ENCODE data around the gene HORMAD2. TPM values are rescaled to one million over a fixed set of nuclear protein-coding genes. Genes with fewer than 3 reads are reported as not detected.

HORMAD2 gene
- total RNA-seq, 4 donors from 2014 or later, result not detected

- Histone ChIP-seq H3K27me3 (no peaks in the 10 kb centered on the region), H3K4me3 (no peak overlapping the region), H3K36me3 (no peaks in the 10 kb centered on the region), H3K27ac (no peak overlapping the region), H3K9me3 (no peaks in the 10 kb centered on the region), H3K4me1 (no peaks in the 10 kb centered on the region)
- WGBS, 2 donors, result 62 to 67% methylated on average over 2 of the region's 2 CpGs
- TF ChIP-seq CTCF (IDR thresholded peaks at IDR 0.05) (no peak), POLR2A (IDR thresholded peaks at IDR 0.05) (no peak), EP300 (IDR thresholded peaks at IDR 0.05) (no peak)
- DNase-seq (ENCODE audit: low spot score in 2 of 2), result no peak
Observed at GRCh38 chr22:30128511-30128910, 48.2 kb downstream of the HORMAD2 start.

- no peak for DNase-seq (ENCODE audit: low spot score in 2 of 2)
- WGBS, 2 donors, result 97 to 98% methylated on average over 1 of the region's 1 CpG
- Histone ChIP-seq H3K27me3 (no peaks in the 10 kb centered on the region), H3K36me3 (no peaks in the 10 kb centered on the region), H3K4me1 (no peaks in the 10 kb centered on the region), H3K27ac (no peak overlapping the region), H3K9me3 (no peaks in the 10 kb centered on the region), H3K4me3 (no peak overlapping the region)
- TF ChIP-seq EP300 (IDR thresholded peaks at IDR 0.05), result no peak
- TF ChIP-seq CTCF (IDR thresholded peaks at IDR 0.05), result no peak
- TF ChIP-seq POLR2A (IDR thresholded peaks at IDR 0.05), result no peak
Observed at GRCh38 chr22:30129636-30130035, 49.4 kb downstream of the HORMAD2 start.

- no peak for DNase-seq (ENCODE audit: low spot score in 2 of 2)
- no peaks in the 10 kb centered on the region for H3K9me3 ChIP-seq
- 52 to 53% methylated on average over 4 of the region's 4 CpGs for WGBS, 2 donors
- no peak overlapping the region for H3K4me3 ChIP-seq
- H3K36me3 ChIP-seq, result no peaks in the 10 kb centered on the region
- H3K27me3 ChIP-seq, result no peaks in the 10 kb centered on the region
- H3K27ac ChIP-seq, result no peak overlapping the region
- H3K4me1 ChIP-seq, result no peaks in the 10 kb centered on the region
- TF ChIP-seq POLR2A (IDR thresholded peaks at IDR 0.05) (no peak), EP300 (IDR thresholded peaks at IDR 0.05) (no peak), CTCF (IDR thresholded peaks at IDR 0.05) (no peak)
Observed at GRCh38 chr22:30132290-30132996, 52.2 kb downstream of the HORMAD2 start.

- H3K4me3 ChIP-seq, result no peak overlapping the region
- no peaks in the 10 kb centered on the region for H3K36me3 ChIP-seq
- H3K27ac ChIP-seq, result no peak overlapping the region
- DNase-seq (ENCODE audit: low spot score in 2 of 2), result no peak
- no peak for TF ChIP-seq POLR2A (IDR thresholded peaks at IDR 0.05)
- no peak for TF ChIP-seq EP300 (IDR thresholded peaks at IDR 0.05)
- TF ChIP-seq CTCF (IDR thresholded peaks at IDR 0.05), result no peak
- H3K4me1 ChIP-seq, result no peaks in the 10 kb centered on the region
- H3K9me3 ChIP-seq, result peaks cover 0 to 16% (median 0%) of the 10 kb centered on the region in 4 donors
- peaks cover 0 to 2% of the 10 kb centered on the region in 2 donors for H3K27me3 ChIP-seq
Observed at GRCh38 chr22:30140414-30140813, 60.1 kb downstream of the HORMAD2 start.

GRCh38 chr22:30143265-30143664, 63.0 kb downstream of the HORMAD2 start:
- Histone ChIP-seq H3K27ac (no peak overlapping the region), H3K27me3 (peaks cover 0 to 11% of the 10 kb centered on the region in 2 donors), H3K36me3 (no peaks in the 10 kb centered on the region), H3K4me1 (no peaks in the 10 kb centered on the region), H3K9me3 (peaks cover 0 to 16% (median 0%) of the 10 kb centered on the region in 4 donors), H3K4me3 (no peak overlapping the region)
- DNase-seq (ENCODE audit: low spot score in 2 of 2), result no peak
- TF ChIP-seq POLR2A (IDR thresholded peaks at IDR 0.05) (no peak), CTCF (IDR thresholded peaks at IDR 0.05) (no peak), EP300 (IDR thresholded peaks at IDR 0.05) (no peak)
- 70 to 84% methylated on average over 2 of the region's 2 CpGs for WGBS, 2 donors

Data from tibial nerve (tissue), 4 donors.